Suppressor macrophage (primary cell): Measurements from ENCODE around the gene ABCG2.
A peak's percentile ranks its signal among the peaks of the same experiment; 100 is the strongest.
"Not testable (repeated sequence)": the region's sequence is repeated elsewhere in the genome, so short reads cannot be mapped to it uniquely, and the experiment has no call there.

ENCODE experiments used
- DNase-seq, 4 experiments: peaks; one replicate each; pipeline ENCODE4 v3.0.0-alpha.2; 2020 to 2022

ABCG2 gene

DNA sequence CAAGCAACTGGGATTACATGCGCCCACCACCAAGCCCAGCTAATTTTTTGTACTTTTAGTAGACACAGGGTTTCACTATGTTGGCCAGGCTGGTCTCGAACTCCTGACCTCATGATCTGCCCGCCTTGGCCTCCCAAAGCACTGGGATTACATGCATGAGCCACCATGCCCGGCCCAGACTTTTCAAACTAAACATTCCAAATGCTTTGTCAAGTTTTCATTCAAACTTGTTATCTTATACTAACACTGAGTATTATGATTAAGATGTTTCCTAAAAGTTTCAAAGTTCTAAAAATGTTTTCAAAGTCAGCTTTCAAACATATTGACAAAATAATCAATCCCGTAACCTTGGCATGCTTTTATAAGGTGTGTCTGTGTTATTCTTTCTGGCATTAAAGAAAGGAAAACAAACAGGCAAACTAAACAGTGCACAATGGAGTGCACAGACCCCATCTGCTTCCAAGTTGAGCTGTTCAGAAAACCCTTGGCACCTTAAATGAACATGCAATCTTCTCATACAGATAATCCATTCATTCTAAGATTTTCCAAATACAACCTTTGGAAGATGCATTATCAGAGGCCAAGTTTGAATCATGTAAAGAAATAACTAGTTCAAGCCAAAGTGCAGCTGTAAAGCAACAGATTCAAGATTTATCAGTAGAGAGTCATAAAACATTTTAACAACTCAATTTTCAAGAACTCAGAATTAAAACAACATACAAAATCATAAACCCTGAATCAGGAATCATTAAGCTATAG lies 49.1 kb downstream of the ABCG2 start:
- DNase-seq = no peak

DNA sequence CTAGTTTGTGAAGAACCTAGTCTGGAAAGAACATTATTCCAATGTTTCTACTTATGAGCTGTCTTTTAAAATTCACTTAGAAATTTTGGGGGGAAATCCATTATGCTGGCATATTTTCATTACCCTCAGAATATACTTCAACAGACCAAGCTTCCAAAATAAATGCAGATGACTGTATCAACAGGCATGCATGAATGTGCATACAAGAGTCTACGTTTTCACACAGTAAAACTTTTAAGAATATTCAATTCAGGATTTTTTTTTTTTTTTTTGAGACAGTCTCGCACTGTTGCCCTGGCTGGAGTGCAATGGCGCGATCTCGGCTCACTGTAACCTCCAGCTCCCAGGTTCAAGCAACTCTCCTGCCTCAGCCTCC lies 49.7 kb downstream of the ABCG2 start:
- DNase-seq = no peak

DNA sequence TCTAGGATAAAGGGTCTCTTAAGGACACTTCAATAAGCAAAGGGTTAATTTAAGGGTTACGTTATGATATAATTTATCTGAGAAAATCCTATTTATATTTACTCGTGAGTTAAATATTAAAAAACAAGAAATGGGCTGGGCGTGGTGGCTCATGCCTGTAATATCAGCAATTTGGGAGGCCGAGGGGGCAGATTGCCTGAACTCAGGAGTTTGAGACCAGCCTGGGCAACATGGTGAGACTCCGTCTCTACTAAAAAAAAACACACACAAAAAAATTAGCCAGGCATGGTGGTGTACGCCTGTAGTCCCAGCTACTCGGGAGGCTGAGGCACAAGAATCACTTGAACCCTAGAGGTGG lies 50.4 kb downstream of the ABCG2 start:
- not testable (repeated sequence) for DNase-seq

DNA sequence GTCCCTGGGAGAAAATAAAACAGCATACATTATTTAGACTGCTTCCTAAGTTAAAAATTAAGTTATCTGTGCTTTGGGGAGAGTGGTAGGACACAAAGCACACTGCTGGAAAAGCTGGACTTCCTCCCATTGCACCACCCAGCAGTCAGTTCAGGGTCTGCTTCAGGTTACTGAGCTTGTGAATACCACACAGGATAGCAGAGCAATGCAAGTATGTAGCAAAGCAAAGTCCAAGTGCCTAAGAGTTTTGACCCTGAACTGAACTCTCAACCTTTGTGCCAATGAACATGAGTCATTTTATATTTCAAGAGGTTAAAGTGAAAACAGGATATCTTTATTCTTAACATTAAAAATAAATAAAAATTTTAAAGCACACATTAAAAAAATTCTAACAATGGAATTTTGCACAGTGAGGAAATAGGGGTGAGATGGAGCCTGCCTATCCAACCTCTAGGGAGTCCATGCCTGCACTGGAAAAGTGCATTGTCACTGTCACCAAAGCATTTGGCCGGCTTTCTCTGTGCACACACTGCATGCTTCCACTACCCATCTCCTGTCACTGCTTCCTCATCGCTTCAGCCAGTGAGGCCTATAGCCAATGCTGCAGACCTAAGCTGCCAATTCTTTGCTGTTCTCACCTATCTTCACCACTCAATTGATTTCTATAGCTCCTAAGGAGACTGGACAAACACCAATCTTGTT lies 50.9 kb downstream of the ABCG2 start:
- peak; percentile 43 to 68 (median 56) for DNase-seq

DNA sequence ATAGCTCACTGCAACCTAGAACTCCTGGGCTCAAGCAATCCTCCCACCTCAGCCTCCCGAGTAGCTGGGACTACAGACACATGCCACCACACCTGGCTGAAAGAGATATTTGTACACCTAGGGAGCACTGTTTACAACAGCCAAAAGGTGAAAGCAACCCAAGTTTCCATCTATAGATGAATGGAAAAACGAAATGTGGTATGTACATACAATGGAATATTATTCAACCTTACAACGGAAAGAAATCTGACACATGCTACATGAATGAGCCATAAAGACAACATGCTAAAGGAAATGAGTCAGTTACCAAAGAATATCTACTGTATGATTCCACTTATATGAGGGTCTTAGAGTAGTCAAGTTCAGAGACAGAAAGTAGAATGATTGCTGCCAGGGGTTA lies 52.2 kb downstream of the ABCG2 start:
- no peak for DNase-seq

DNA sequence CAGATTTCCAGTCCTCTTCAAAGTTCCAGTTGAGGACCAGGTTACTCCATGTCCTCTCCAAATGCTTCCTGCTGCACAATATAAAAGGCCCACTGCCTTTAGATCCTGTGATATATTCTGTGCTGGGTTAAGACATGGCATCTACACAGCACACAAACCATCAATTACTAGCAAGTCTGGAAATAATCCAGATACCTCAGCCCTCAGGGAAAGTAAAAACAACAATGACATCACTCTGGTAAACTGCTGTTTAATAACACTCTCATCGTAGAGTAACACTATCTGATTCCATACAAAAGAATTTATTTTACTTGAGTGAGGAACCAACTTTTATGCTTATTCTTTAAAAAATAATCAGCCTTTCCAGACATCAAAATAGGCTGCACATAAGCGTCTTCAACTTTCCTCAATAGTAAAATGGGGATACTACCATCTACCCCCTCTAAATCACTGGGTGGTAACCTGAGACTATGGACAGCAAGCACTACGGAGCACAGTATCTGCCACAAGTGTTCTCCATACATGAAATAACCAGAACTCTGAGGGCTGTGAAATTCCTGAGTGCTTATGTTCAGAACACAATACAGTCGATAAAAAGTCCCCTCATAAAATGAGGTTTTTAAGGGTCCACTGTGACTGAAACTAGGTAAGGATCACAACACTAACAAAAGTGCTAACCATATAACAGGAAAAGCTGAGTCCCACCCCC lies 53.4 kb downstream of the ABCG2 start:
- DNase-seq = no peak

DNA sequence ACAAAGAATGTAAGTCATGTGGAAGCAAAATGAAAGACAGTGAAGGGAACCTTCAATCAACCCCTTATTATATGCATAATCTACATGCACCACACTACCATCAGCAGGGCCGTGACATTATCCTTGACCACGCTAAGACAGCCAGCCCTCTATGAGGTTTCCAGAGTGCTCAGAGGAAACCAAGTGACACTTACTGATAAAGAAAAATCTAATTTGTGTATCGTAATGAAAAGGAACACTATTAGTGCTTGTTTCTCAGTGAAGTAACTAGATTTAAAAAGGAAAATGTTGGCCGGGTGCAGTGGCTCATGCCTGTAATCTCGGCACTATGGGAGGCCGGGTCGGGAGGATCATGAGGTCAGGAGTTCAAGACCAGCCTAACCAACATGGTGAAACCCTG lies 56.4 kb downstream of the ABCG2 start:
- no peak for DNase-seq

DNA sequence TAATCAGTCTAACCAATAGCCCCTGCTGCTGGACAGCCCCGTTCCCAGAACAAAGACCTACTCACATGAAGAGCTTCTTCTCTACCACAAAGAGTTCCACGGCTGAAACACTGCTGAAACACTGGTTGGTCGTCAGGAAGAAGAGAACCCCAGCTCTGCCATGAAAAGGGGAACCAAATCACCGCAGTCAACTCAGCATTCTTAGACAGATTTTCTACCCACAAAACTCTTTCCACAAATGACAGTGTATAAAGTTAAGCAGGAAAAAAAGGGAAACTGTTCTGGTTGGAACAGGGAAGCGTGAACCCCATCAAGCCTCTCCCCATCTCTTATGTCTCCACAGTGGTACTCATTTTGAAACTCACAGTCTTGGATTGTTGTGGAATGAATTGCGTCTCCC lies 57.3 kb downstream of the ABCG2 start:
- DNase-seq = peak; percentile 81 to 91 (median 86)

DNA sequence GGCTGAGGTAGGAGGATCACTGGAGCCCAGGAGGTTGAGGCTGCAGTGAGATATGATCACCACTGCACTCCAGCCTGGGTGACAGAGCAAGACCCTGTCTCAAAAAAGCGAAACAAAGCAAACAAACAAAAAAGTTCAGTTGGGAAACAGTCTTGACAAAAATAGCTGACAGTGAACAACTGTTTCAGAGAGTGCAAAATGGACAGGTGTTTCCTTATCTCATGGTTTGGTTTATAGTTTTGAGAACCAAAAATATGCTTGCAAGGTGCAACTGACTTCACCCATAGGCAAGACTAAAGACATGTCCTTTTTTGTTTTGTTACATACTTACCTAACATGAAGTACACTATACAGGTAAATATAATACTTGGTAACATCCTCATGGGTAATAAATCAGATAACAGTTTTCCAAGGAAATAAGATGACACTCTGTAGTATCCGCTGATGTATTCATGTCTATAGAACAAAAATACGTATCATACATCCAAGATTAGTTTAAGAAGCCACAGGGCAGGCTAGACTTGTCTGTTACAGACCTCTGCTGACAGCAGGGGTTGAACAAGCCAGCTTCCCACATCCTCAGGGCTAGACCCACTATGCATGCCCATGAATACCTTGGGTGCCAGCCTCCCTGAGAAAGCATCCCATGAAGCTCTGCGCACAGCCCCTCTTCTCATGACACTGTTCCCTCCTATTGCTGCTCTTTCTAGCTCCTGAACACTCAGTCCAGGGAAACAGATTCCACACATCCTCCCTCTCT lies 59.3 kb downstream of the ABCG2 start:
- no peak for DNase-seq

DNA sequence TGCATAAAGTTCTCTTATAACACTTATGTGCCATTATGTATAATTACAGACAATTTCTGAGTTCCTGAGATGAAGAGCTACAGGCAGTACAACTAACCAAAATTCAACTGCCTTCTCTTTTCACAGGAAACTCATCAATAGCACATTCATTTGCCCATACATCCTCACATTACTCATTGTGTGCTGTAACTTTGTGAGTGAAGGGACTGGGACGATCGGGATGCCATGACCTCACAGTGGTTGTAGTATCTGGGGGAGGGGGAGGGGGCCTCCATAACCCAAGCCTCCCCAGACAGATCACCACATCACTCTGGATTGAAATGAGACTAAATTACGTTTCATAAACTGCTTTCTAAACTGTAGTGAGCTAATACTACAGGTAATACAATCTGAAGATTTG lies 60.7 kb downstream of the ABCG2 start:
- no peak for DNase-seq

DNA sequence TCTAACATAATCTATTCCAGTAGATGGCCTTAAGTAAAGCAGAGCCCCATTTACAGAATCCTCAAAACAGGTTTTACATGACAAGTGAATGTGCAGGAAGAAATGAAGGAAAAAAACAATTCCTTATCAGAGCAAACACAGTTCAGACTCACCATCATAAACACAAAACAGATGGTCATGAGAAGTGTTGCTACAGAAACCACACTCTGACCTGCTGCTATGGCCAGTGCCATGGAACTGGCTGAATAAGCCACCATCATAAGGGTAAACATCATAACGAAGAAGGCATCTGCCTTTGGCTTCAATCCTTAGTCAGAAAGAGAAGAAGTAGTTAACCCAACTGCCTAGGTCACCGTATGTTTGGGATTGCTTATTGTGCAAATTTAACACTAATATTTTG lies 61.1 kb downstream of the ABCG2 start:
- no peak for DNase-seq

DNA sequence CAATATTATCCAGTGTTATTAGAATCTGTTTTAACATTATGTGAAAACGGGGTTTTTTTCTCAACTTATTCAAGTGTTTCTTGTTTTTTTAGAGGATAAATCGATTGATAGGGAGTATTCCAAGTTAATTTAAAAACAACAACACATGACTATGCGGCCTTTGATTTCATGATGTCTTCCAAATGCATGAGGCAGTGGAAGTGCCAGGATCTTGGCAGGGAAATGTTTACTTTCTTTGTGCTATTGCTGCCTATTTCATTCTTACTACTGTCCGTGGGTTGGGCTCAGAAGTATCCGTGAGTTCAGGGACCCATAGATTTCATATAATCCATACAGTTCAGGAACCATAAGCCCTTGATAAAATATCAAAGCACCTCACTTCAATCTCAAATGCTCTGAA lies 64.6 kb downstream of the ABCG2 start:
- DNase-seq = no peak

DNA sequence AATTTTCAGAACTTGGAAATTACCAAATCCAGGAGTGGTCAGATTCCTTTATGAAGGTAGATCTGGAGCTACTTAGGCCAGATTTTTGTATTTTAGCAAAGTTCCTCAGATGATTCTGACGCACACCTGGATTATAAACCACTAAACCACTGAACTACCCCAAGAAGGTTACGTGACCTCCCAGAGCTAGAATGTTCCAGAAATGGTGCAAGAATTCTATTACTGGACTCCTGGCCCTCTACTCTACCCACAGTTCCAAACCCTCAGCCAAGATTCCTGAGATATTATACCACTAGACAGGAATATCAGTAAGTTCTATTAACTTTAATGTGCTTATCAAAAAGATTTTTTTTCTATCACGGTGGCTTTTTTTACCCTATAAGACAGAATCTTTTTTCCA lies 67.1 kb downstream of the ABCG2 start:
- DNase-seq = no peak

DNA sequence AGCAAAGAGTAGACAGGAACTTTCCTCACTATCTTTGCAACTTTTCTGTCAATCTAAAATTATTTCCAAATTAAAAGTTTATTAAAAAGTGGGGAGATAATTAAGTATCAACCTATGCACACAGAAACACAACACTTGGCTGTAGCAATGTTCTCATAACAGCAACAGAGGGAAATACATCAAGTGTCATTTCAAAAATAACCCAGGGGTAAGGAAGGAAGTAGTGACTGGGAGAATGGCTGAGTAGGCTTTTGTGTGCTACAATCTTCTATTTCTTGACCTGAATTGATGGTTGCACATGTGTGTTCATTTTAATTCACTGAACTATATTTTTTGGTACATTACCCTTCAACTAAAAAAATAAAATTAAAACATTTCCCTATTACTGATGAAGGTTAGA lies 67.5 kb downstream of the ABCG2 start:
- DNase-seq = peak in 2 of 4 experiments; percentile 12 to 32

DNA sequence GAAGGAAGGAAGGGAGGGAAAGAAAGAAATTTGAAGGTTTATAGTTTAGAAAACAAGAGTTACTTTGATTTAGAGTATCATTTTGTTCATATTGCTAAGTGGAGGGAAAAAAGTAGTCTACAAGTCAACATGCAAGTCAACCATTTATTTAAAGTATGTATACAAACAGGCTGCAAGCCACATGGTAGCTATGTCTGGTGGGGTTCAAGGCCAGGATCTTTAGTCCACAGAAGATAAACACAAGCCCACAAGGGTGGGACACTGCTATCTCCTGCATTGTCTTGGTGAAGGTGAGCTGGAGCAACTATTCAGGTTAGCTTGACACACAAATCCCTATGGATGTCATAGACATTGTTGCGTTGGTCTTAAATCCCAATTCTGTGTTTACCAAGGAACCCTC lies 71.4 kb downstream of the ABCG2 start:
- DNase-seq = no peak

DNA sequence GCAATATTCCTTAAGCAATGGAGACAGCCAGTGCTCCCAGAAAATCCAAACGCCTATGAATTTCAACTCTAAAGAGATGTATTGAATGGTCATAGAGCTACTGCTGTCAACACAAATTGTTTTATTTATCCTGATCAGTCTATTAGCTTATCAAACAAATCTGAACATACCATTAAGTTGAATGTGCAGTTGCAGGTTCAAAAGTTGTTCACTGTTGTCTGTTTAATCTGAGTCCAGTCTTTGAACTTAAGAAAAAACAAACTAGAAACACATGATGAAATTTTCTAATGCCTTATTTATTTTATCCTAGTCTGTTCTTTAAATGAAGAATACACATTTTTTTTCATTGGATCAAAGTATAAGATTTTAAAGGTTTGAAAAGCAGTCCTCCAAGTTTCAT lies 77.8 kb downstream of the ABCG2 start:
- no peak for DNase-seq

DNA sequence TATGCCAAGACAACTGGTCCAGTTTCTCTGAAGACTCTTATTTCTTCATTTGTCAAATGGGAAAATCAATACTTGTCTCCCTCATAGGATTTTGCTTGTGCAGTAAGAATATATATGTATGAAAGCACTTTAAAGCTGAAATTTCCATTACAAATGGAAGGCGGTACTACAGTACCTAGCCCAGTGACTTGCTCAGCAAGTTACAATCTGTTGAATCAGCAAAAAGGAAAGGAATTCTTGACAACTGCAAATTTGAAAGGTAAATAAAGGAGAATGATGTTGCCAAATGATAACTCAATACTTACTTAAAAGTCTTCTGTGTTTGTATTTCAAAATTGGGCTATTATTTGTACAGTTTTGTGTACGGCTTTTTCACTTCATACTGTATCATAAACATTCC lies 79.9 kb downstream of the ABCG2 start:
- DNase-seq = no peak

DNA sequence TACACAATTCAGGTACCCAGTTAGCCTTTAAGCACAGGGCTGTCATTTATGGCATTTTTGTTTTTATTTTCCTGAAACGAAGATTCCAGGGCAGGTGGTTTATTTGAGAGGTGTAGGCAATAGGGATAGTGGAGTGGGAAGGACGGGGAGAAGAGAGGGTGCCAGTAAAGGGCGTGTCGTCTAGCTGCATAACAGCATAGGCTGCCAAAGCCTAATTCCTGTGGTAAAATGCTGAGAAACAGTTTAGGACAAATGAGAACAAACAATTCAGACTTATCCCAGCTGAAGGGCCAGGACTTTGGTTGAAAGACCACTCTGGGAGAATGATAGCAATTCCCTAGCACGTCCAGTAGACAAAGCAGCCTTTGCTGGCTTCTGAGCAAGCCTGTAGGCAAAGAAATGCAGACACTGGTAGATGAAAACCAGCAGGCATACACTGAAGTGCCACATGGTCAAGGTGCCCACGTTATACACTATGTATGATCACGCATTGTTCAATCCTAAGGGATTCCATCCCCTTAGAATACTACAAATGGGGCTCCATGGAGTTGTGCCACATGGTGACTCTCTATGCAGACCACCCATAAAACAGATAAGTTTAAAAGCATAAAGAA lies 80.4 kb downstream of the ABCG2 start:
- no peak for DNase-seq

DNA sequence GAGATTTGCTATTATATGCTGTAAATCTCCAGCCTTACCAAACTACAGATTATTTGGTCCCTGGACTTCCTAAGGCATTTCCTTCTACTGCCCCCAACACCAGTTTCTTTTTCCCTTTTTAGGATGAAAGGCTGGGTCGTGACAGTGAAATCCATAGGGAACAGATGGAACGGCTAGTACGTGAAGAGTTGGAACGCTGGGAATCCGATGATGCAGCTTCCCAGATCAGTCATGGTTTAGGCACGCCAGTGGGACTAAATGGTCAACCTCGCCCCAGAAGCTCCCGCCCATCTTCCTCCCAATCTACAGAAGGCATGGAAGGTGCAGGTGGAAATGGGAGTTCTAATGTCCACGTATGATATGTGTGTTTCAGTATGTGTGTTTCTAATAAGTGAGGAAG lies 83.1 kb downstream of the ABCG2 start:
- no peak for DNase-seq

DNA sequence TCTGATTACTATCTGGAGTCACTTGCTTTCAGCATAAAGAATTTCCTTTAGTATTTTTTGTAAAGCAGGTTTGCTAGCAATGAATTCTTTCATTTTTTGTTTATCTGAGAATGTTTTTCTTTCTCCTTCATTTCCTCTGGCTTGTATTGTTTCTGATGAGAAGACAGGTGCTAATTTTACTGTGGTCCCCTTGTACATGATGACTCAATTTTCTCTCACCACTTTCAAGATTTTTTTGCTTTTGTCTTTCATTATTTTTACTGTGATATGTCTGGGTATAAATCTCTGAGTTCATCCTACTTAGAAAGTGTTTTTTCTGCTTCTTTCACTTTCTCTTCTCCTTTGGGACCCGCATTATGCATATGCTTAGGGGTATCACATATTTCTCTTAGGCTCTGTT lies 88.4 kb downstream of the ABCG2 start:
- no peak for DNase-seq

DNA sequence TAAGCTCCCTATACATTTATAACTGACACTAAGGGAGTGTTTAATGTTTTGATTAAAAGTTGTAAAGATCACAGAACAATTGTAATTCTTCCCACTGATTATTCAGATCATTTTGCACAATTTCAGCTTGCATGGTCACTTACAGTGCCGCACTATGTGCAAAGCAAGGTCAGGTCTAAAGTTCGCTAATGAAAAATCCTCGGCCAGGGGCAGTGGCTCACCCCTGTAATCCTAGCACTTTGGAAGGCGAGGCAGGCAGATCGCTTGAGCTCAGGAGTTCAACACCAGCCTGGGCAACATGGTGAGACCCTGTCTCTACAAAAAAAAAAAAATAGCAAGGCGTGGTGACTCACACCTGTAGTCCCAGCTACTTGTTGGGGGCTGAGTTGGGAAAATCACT lies 94.0 kb downstream of the ABCG2 start:
- DNase-seq = no peak

DNA sequence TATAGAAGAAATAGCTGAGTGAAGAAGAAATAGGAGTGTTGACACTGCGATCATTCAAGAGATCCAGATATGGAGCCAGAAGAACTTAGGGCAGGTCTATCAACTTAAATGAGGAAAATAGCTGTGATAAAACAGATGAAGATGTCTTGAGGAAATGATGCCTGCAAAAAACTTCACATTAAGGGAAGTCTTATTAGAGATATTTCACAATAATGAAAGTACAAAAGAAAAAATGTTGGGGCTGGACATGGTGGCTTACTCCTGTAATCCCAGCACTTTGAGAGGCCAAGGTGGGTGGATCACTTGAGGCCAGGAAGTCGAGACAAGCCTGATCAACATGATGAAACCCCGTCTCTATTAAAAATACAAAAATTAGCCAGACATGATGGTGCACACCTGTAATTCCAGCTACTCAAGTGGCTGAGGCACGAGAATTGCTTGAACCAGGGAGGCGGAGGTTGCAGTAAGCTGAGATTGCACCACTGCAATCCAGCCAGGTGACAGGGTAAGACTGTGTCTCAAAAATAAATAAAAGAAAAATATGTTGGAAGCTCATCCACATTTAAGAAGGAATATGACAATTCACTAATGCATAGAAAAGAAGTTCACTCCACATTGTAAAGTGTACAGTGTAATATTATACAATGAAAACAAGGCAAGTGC lies 94.7 kb downstream of the ABCG2 start:
- DNase-seq = peak in 2 of 4 experiments; percentile 22 to 46
